Endothelial cell (in vitro differentiated cells): Measurements from ENCODE around the gene TMEM11. TPM values are rescaled to one million over a fixed set of nuclear protein-coding genes. Genes with fewer than 3 reads are reported as not detected.

Source experiments
- DNase-seq: peaks from one replicate; pipeline ENCODE4 v3.0.0; 2021; ENCODE audit warnings: low spot score
- H3K27ac Mint-ChIP-seq: one replicate; pipeline ENCODE4 v1.8.0; 2021; ENCODE audit warnings: mixed read lengths, inconsistent platforms; ENCODE audit not compliant: unreplicated experiment
- H3K27me3 Mint-ChIP-seq: one replicate; pipeline ENCODE4 v1.8.0; 2021; ENCODE audit warnings: mild to moderate bottlenecking, moderate library complexity, mixed read lengths, inconsistent platforms; ENCODE audit not compliant: unreplicated experiment
- H3K36me3 Mint-ChIP-seq: one replicate; pipeline ENCODE4 v1.8.0; 2021; ENCODE audit warnings: mild to moderate bottlenecking, low read depth, mixed read lengths, inconsistent platforms; ENCODE audit not compliant: unreplicated experiment
- H3K4me1 Mint-ChIP-seq: one replicate; pipeline ENCODE4 v1.8.0; 2021; ENCODE audit warnings: mild to moderate bottlenecking, mixed read lengths, inconsistent platforms; ENCODE audit not compliant: unreplicated experiment
- H3K4me3 Mint-ChIP-seq: one replicate; pipeline ENCODE4 v1.8.0; 2021; ENCODE audit warnings: mild to moderate bottlenecking, mixed read lengths, inconsistent platforms; ENCODE audit not compliant: unreplicated experiment
- H3K9me3 Mint-ChIP-seq: one replicate; pipeline ENCODE4 v1.8.0; 2021; ENCODE audit warnings: mixed read lengths, inconsistent platforms; ENCODE audit not compliant: unreplicated experiment
- CTCF ChIP-seq: fragments of 200-600 bp; sonication (generic); IDR thresholded peaks from one replicate; pipeline ENCODE4 v1.5.0; 2021; ENCODE audit warnings: antibody characterized with exemption; ENCODE audit not compliant: unreplicated experiment
- total RNA-seq: library from RNA; stranded (reverse); fragmentation: NEBNext Ultra II Directional; extraction: Animal tissue kit (Norgen Biotek cat#: 25700); gene quantifications from one replicate; pipeline ENCODE4 v1.2.1, GENCODE V29; 2021; ENCODE audit not compliant: unreplicated experiment

Gene TMEM11
- total RNA-seq, 1 donor from 2014 or later, result 36.9 TPM

GRCh38 chr17:21149621-21150020, 64.3 kb downstream of the TMEM11 start:
- Mint-ChIP-seq H3K27ac (no peak overlapping the region), H3K36me3 (peaks cover 25% of the 10 kb centered on the region), H3K4me3 (no peak overlapping the region), H3K9me3 (no peaks in the 10 kb centered on the region), H3K27me3 (peaks cover 1% of the 10 kb centered on the region), H3K4me1 (peaks cover 5% of the 10 kb centered on the region)
- no peak for DNase-seq
- TF ChIP-seq CTCF, result no peak

Other genes with a start within 250 kb of the TMEM11 start
- 294 TPM for gene USP22, start 171.2 kb downstream of the TMEM11 start, total RNA-seq
- gene DHRS7B, start 87.2 kb downstream of the TMEM11 start, total RNA-seq, result 31.0 TPM
- 30.3 TPM for gene NATD1, start 39.2 kb upstream of the TMEM11 start, total RNA-seq
- gene MAP2K3, start 70.5 kb upstream of the TMEM11 start, total RNA-seq, result 65.8 TPM
- 0.56 TPM for gene KCNJ12, start 162.2 kb upstream of the TMEM11 start, total RNA-seq